ENCODE data around the gene NTM. TPM values are rescaled to one million over a fixed set of nuclear protein-coding genes. Genes with fewer than 3 reads are reported as not detected.

Gene NTM
- total and polyA plus RNA-seq, 2 of the 8 experiments (the other 6 are each of a cell fraction or from before 2014, with no cell fraction given): 13.4 to 20.0 TPM

GRCh38 chr11:131692151-131692550 lies 321.7 kb downstream of the NTM start (continued):
- TF ChIP-seq USF2 (IDR thresholded peaks at IDR 0.05; ENCODE audit: low read length): no peak
